Breast epithelium (tissue), 3 donors: Measurements from ENCODE around the gene PTPRM.

ENCODE experiments used
- POLR2AphosphoS5 ChIP-seq, 3 donors: sonication (generic); formaldehyde crosslinking; IDR thresholded peaks; one replicate each; pipeline ENCODE4 v1.6.1; 2017; ENCODE audit warnings: antibody characterized with exemption in 3 of 3
- TF ChIP-seq, protein P1 (sequence below), 3 donors: fragments of 450-650 bp; IDR thresholded peaks; one replicate each; pipeline ENCODE4 v1.5.1; 2016 to 2017; ENCODE audit warnings: antibody characterized with exemption in 3 of 3, mild to moderate bottlenecking in 3 of 3, moderate library complexity in 3 of 3

DNA sequence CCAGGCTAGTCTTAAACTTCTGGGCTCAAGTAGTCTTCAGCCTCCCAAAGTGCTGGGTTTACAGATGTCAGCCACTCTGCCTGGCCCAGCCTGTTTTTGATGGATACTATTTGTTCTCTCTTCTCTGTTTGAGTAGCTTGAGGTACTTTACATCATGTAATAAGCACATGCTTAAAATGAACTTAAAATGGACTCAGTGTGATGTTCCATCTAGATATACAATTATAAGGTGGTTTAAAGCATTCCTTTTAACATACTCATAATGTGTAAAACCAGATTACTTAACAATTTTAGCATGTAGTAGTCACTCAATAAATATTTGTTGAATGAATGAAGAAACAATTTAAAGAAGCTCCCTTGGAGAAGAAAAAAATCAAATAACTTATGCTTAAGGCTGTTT lies 9.6 kb downstream of the PTPRM start:
- no peak for TF ChIP-seq POLR2AphosphoS5 (IDR thresholded peaks at IDR 0.05)
- TF ChIP-seq, protein P1, sequence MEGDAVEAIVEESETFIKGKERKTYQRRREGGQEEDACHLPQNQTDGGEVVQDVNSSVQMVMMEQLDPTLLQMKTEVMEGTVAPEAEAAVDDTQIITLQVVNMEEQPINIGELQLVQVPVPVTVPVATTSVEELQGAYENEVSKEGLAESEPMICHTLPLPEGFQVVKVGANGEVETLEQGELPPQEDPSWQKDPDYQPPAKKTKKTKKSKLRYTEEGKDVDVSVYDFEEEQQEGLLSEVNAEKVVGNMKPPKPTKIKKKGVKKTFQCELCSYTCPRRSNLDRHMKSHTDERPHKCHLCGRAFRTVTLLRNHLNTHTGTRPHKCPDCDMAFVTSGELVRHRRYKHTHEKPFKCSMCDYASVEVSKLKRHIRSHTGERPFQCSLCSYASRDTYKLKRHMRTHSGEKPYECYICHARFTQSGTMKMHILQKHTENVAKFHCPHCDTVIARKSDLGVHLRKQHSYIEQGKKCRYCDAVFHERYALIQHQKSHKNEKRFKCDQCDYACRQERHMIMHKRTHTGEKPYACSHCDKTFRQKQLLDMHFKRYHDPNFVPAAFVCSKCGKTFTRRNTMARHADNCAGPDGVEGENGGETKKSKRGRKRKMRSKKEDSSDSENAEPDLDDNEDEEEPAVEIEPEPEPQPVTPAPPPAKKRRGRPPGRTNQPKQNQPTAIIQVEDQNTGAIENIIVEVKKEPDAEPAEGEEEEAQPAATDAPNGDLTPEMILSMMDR (IDR thresholded peaks at IDR 0.05): no peak
